Nephron progenitor cell (in vitro differentiated cells): ENCODE results near the gene MFSD2B.

Experiments
- DNase-seq: peaks from one replicate; pipeline ENCODE4 v3.0.0; 2021
- H3K27ac Mint-ChIP-seq: 2 replicates; pipeline ENCODE4 v1.8.0; 2021; ENCODE audit warnings: mild to moderate bottlenecking, moderate library complexity, mixed read lengths
- H3K27me3 Mint-ChIP-seq: 2 replicates; pipeline ENCODE4 v1.8.0; 2021; ENCODE audit warnings: mild to moderate bottlenecking, low read depth, mixed read lengths; ENCODE audit not compliant: poor library complexity
- H3K36me3 Mint-ChIP-seq: 2 replicates; pipeline ENCODE4 v1.8.0; 2021; ENCODE audit warnings: low read depth, mixed read lengths
- H3K4me1 Mint-ChIP-seq: 2 replicates; pipeline ENCODE4 v1.8.0; 2021; ENCODE audit warnings: mixed read lengths
- H3K4me3 Mint-ChIP-seq: 2 replicates; pipeline ENCODE4 v1.8.0; 2021; ENCODE audit warnings: mild to moderate bottlenecking, moderate library complexity, mixed read lengths
- H3K9me3 Mint-ChIP-seq: 2 replicates; pipeline ENCODE4 v1.8.0; 2021; ENCODE audit warnings: mild to moderate bottlenecking, moderate library complexity, mixed read lengths
- CTCF ChIP-seq: fragments of 200-600 bp; sonication (generic); IDR thresholded peaks from 2 replicates; pipeline ENCODE4 v1.5.0; 2021; ENCODE audit warnings: antibody characterized with exemption

MFSD2B gene

GRCh38 chr2:24051833-24052232, 41.9 kb downstream of the MFSD2B start:
- peaks cover 7% of the 10 kb centered on the region for H3K36me3 Mint-ChIP-seq
- H3K4me1 Mint-ChIP-seq, result peaks cover 7% of the 10 kb centered on the region
- no peak overlapping the region for H3K27ac Mint-ChIP-seq
- TF ChIP-seq CTCF, result no peak
- H3K4me3 Mint-ChIP-seq, result no peak overlapping the region
- peaks cover 2% of the 10 kb centered on the region for H3K27me3 Mint-ChIP-seq
- DNase-seq, result no peak
- H3K9me3 Mint-ChIP-seq, result no peaks in the 10 kb centered on the region

- Mint-ChIP-seq H3K4me1 (no peaks in the 10 kb centered on the region), H3K36me3 (peaks cover 7% of the 10 kb centered on the region), H3K9me3 (no peaks in the 10 kb centered on the region), H3K27ac (no peak overlapping the region), H3K4me3 (no peak overlapping the region), H3K27me3 (no peaks in the 10 kb centered on the region)
- no peak for TF ChIP-seq CTCF
- no peak for DNase-seq
These were observed 43.1 kb downstream of the MFSD2B start for GRCh38 chr2:24052951-24053350.

GRCh38 chr2:24054366-24055010, 44.6 kb downstream of the MFSD2B start:
- peaks cover 3% of the 10 kb centered on the region for H3K27me3 Mint-ChIP-seq
- no peak overlapping the region for H3K27ac Mint-ChIP-seq
- peaks cover 7% of the 10 kb centered on the region for H3K36me3 Mint-ChIP-seq
- TF ChIP-seq CTCF, result no peak
- H3K9me3 Mint-ChIP-seq, result no peaks in the 10 kb centered on the region
- no peaks in the 10 kb centered on the region for H3K4me1 Mint-ChIP-seq
- no peak overlapping the region for H3K4me3 Mint-ChIP-seq
- no peak for DNase-seq

GRCh38 chr2:24055750-24056149, 45.9 kb downstream of the MFSD2B start:
- Mint-ChIP-seq H3K4me1 (no peaks in the 10 kb centered on the region), H3K4me3 (no peak overlapping the region)

GRCh38 chr2:24058564-24059271, 48.8 kb downstream of the MFSD2B start:
- Mint-ChIP-seq H3K27me3 (peaks cover 3% of the 10 kb centered on the region), H3K27ac (no peak overlapping the region), H3K36me3 (peaks cover 7% of the 10 kb centered on the region), H3K4me3 (no peak overlapping the region), H3K4me1 (no peaks in the 10 kb centered on the region), H3K9me3 (no peaks in the 10 kb centered on the region)
- no peak for TF ChIP-seq CTCF
- no peak for DNase-seq

More at GRCh38 chr2:24055750-24056149, 45.9 kb downstream of the MFSD2B start:
- DNase-seq, result no peak
- H3K27me3 Mint-ChIP-seq, result peaks cover 3% of the 10 kb centered on the region
- no peak overlapping the region for H3K27ac Mint-ChIP-seq
- H3K9me3 Mint-ChIP-seq, result no peaks in the 10 kb centered on the region
- peaks cover 7% of the 10 kb centered on the region for H3K36me3 Mint-ChIP-seq
- no peak for TF ChIP-seq CTCF

- H3K36me3 Mint-ChIP-seq, result peaks cover 32% of the 10 kb centered on the region
- DNase-seq, result no peak
- no peaks in the 10 kb centered on the region for H3K27me3 Mint-ChIP-seq
- no peak overlapping the region for H3K4me3 Mint-ChIP-seq
- H3K9me3 Mint-ChIP-seq, result no peaks in the 10 kb centered on the region
- H3K27ac Mint-ChIP-seq, result no peak overlapping the region
- TF ChIP-seq CTCF, result no peak
- no peaks in the 10 kb centered on the region for H3K4me1 Mint-ChIP-seq
These were observed 55.5 kb downstream of the MFSD2B start for GRCh38 chr2:24065341-24065740.
